GM12801 (cell line): ENCODE data around the gene NPR1.

Experiments used
- CTCF ChIP-seq: IDR thresholded peaks from one replicate; pipeline ENCODE4 v1.5.1; 2011; ENCODE audit warnings: control low read depth; ENCODE audit not compliant: insufficient read length; ENCODE audit errors: extremely low read depth

NPR1 gene

GRCh38 chr1:153677718-153678518 is 570 bp upstream of the NPR1 start:
- peak; percentile 78 for TF ChIP-seq CTCF

- TF ChIP-seq CTCF = no peak
Measured at GRCh38 chr1:153679337-153680119, 1.0 kb downstream of the NPR1 start.

GRCh38 chr1:153680120-153680403 is 1.6 kb downstream of the NPR1 start:
- no peak for TF ChIP-seq CTCF

GRCh38 chr1:153682730-153683129 is 4.2 kb downstream of the NPR1 start:
- TF ChIP-seq CTCF = no peak

- no peak for TF ChIP-seq CTCF
Measured at GRCh38 chr1:153683854-153684253, 5.4 kb downstream of the NPR1 start.

- TF ChIP-seq CTCF = no peak
Measured at GRCh38 chr1:153684892-153685291, 6.4 kb downstream of the NPR1 start.

DNA sequence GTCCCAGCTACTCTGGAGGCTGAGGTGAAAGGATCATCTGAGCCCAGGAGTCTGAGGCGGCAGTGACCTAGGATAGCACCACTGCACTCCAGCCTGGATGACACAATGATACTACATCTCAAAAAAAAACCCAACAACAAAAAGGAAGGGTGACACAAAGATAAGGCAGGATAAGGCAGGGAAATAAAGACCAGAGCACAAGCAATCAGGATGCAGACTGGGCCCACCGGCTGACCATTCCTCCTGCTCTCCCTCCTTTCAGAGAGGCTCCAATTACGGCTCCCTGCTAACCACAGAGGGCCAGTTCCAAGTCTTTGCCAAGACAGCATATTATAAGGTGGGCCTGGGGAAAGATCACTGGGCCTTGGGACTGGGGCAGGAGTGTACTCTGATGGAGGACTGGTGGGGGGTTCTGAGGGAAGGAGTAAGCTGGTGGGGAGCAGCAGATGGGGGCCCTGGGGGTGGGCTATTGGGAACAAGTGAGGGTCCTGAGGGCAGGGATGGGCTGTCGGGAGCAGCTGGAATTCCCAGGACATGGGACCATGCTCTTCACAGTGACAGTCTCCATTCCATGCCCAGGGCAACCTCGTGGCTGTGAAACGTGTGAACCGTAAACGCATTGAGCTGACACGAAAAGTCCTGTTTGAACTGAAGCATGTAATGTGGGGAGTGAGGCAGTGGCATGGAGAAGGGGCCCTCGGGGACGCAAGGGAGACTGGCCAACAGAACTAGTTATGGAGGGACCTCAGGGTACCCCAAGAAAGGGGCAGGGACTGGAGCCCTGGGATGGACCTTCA is 7.3 kb downstream of the NPR1 start:
- TF ChIP-seq CTCF = no peak
